A549 treated with CORT108297 at 1 μM for 4 hours (cell line): ENCODE measurements around the gene NOL4. TPM values are rescaled to one million over a fixed set of nuclear protein-coding genes. Genes with fewer than 3 reads are reported as not detected.

Source experiments
- total RNA-seq: library from RNA; stranded (reverse); fragments of 200-300 nt; extraction: Qiagen RNA extraction; gene quantifications from 5 replicates; pipeline ENCODE4 v1.2.3, GENCODE V29; 2022

NOL4 gene
- total RNA-seq = not detected in 5 replicates

GRCh38 chr18:34224423-34225217 is at the start of gene NOL4:
TSS of gene NOL4 (minus strand) at chr18:34224913. CDS start at chr18:34223253, 1,660 bp downstream.

